ENCODE measurements around the gene ARL4C. TPM values are rescaled to one million over a fixed set of nuclear protein-coding genes. Genes with fewer than 3 reads are reported as not detected.
A peak's percentile ranks its signal among the peaks of the same experiment; 100 is the strongest.
"Not testable (repeated sequence)": the region's sequence is repeated elsewhere in the genome, so short reads cannot be mapped to it uniquely, and the experiment has no call there.

Gene ARL4C
- total RNA-seq, 1 donor from 2014 or later: 127 TPM

DNA sequence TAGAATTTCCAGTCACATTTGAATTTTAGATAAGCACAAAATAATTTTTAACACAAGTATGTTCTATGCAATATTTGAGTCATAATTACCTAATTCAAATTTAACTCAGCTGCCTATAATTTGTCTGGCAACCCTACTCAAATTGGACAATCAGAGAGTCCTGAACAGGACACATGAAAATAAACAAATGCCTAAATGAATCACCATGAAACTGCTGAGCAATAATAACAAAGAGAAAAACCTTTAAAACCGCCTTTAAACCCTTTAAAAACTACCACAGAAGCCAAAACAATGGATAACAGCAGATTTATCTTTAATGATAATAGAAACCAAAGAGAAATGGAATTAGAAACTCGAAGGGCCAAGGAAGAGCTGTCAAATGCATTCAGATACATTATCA, 39.5 kb downstream of the ARL4C start:
- H3K4me3 Mint-ChIP-seq (ENCODE audit: unreplicated experiment): no peak overlapping the region
- peaks cover 3% of the 10 kb centered on the region for H3K36me3 Mint-ChIP-seq (ENCODE audit: low read depth)
- H3K4me1 Mint-ChIP-seq (ENCODE audit: low read depth): peaks cover 13% of the 10 kb centered on the region
- no peak for DNase-seq (ENCODE audit: low spot score)
- H3K27me3 Mint-ChIP-seq (ENCODE audit: low read depth): no peaks in the 10 kb centered on the region
- H3K9me3 Mint-ChIP-seq (ENCODE audit: low read depth): peaks cover 16% of the 10 kb centered on the region
- H3K27ac Mint-ChIP-seq (ENCODE audit: unreplicated experiment): no peak overlapping the region
- TF ChIP-seq, protein P1, sequence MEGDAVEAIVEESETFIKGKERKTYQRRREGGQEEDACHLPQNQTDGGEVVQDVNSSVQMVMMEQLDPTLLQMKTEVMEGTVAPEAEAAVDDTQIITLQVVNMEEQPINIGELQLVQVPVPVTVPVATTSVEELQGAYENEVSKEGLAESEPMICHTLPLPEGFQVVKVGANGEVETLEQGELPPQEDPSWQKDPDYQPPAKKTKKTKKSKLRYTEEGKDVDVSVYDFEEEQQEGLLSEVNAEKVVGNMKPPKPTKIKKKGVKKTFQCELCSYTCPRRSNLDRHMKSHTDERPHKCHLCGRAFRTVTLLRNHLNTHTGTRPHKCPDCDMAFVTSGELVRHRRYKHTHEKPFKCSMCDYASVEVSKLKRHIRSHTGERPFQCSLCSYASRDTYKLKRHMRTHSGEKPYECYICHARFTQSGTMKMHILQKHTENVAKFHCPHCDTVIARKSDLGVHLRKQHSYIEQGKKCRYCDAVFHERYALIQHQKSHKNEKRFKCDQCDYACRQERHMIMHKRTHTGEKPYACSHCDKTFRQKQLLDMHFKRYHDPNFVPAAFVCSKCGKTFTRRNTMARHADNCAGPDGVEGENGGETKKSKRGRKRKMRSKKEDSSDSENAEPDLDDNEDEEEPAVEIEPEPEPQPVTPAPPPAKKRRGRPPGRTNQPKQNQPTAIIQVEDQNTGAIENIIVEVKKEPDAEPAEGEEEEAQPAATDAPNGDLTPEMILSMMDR (IDR thresholded peaks at IDR 0.05): no peak

DNA sequence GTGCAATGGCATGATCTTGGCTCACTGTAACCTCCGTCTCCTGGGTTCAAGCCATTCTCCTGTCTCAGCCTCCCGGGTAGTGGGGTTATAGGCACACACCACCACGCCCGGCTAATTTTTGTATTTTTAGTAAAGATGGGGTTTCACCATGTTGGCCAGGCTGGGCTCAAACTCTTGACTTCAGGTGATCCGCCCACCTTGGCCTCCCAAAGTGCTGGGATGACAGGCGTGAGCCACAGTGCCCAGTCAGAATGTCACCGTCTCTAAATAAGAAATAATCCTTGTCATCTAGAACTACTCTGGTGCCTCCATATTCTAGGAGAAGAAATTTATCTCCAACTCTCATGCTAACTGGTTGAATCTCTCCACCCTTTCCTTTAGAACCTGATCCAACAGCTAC, 41.6 kb downstream of the ARL4C start:
- peaks cover 35% of the 10 kb centered on the region for H3K4me1 Mint-ChIP-seq (ENCODE audit: low read depth)
- not testable (repeated sequence) for H3K36me3 Mint-ChIP-seq (ENCODE audit: low read depth)
- H3K9me3 Mint-ChIP-seq (ENCODE audit: low read depth): peaks cover 16% of the 10 kb centered on the region

DNA sequence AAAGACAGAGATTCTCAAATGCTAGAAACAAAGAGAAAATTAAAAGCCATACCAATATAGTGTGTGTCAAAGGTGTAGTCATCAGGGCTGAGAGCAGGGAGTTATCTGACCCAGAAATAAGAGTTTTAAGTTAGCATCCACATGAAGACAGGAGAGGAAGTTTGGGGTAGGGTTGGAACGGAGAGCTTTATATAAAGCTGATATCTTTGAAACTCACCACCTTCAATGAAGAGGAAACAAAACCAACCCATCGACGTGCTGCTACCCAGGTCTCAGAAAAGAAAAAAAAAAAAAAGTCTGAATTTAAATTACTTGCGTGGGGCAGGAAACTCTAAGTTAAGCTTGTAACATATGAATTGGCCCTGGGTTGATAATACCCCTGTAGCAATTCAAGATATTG, 42.4 kb downstream of the ARL4C start:
- TF ChIP-seq, protein P1 (IDR thresholded peaks at IDR 0.05): no peak
- Mint-ChIP-seq H3K4me3 (ENCODE audit: unreplicated experiment) (no peak overlapping the region), H3K4me1 (ENCODE audit: low read depth) (peaks cover 43% of the 10 kb centered on the region), H3K9me3 (ENCODE audit: low read depth) (peaks cover 16% of the 10 kb centered on the region), H3K27ac (ENCODE audit: unreplicated experiment) (no peak overlapping the region), H3K36me3 (ENCODE audit: low read depth) (peaks cover 3% of the 10 kb centered on the region), H3K27me3 (ENCODE audit: low read depth) (no peaks in the 10 kb centered on the region)
- DNase-seq (ENCODE audit: low spot score): no peak

More for the DNA sequence above, 41.6 kb downstream of the ARL4C start:
- not testable (repeated sequence) for H3K27me3 Mint-ChIP-seq (ENCODE audit: low read depth); H3K27ac Mint-ChIP-seq (ENCODE audit: unreplicated experiment); H3K4me3 Mint-ChIP-seq (ENCODE audit: unreplicated experiment); DNase-seq (ENCODE audit: low spot score)

DNA sequence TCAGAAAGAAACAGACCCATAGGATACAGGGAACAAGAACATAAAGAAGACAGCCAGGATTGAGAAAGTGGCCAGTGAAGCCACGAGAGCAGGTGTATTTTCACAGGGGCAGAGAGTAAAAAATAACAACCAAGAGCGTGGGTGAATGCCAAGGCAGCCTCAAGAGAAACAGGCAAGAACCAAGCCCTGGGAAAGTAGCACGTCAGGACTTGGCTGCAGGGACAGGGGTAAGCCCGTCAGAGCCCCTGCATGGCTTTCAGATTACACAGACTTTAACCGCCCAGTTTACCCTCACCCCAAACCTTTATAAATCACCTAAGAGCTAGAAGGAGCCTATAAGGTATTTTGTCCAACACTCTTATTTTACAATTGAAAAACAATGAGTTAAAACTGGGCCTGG, 43.7 kb downstream of the ARL4C start:
- Mint-ChIP-seq H3K9me3 (ENCODE audit: low read depth) (peaks cover 13% of the 10 kb centered on the region), H3K4me3 (ENCODE audit: unreplicated experiment) (no peak overlapping the region), H3K36me3 (ENCODE audit: low read depth) (peaks cover 3% of the 10 kb centered on the region), H3K4me1 (ENCODE audit: low read depth) (peaks cover 55% of the 10 kb centered on the region), H3K27ac (ENCODE audit: unreplicated experiment) (peak overlapping the region; percentile 93), H3K27me3 (ENCODE audit: low read depth) (no peaks in the 10 kb centered on the region)
- no peak for DNase-seq (ENCODE audit: low spot score)
- TF ChIP-seq, protein P1 (IDR thresholded peaks at IDR 0.05): no peak

DNA sequence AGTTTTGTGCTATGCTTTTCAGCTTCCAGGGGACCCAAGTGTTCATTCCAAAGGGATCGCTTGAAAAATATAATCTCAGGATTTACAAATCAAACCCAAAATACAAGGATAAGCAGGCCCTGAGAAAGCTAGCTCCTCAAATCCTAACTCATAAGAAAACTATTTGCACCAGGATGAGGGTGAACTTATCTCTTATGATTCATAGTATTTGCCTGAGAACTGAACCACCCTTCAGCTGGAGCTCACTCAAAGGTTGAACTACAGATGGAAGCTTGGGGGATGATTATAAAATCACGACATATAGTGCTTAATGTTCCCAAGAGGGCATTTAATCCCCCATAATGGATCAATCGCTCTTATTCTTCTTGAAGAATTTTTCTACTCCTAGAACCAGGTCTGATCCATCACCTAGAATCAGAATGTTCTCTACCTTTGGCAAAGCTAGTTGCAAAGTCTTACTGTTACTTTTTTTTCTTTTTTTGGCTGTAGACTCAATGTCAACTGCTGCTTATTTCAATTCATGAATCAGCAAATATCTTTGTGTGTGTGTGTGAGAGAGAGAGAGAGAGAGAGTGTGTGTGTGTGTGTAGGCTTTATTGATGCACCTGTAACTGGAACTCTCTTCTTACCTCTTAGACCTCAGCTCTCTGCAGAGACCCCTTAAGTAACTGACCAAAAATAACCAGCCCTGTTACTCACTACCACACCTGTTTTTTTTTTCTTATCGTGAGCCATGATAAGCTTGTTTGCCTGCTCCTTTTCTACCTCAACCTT, 44.8 kb downstream of the ARL4C start:
- TF ChIP-seq, protein P1 (IDR thresholded peaks at IDR 0.05): no peak
- H3K27ac Mint-ChIP-seq (ENCODE audit: unreplicated experiment): peak overlapping the region; percentile 93
- no peak overlapping the region for H3K4me3 Mint-ChIP-seq (ENCODE audit: unreplicated experiment)

DNA sequence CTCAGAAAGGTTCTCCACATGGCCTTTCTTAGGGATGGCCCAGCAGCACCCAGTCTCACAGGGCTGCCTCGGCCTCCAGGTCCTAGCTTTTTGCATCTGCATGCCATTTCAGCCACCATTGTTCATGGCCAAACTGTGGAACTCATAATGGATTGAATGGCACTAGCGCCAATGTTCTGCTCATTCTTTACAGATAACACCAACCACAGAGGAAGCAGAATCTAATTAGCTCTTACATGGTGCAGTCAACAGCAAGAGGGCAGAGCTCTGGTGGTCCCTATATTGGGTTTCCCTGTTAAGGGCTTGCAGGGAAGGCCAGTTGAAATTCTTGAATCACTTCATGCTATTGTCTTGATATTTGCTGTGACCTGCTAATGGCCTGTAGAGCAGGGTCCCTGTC, 45.6 kb downstream of the ARL4C start:
- Mint-ChIP-seq H3K36me3 (ENCODE audit: low read depth) (no peaks in the 10 kb centered on the region), H3K4me1 (ENCODE audit: low read depth) (peaks cover 75% of the 10 kb centered on the region), H3K9me3 (ENCODE audit: low read depth) (peaks cover 6% of the 10 kb centered on the region), H3K27me3 (ENCODE audit: low read depth) (no peaks in the 10 kb centered on the region), H3K4me3 (ENCODE audit: unreplicated experiment) (no peak overlapping the region), H3K27ac (ENCODE audit: unreplicated experiment) (peak overlapping the region; percentile 93)
- DNase-seq (ENCODE audit: low spot score): no peak
- TF ChIP-seq, protein P1 (IDR thresholded peaks at IDR 0.05): no peak

More for the DNA sequence above, 44.8 kb downstream of the ARL4C start:
- no peak for DNase-seq (ENCODE audit: low spot score)
- Mint-ChIP-seq H3K9me3 (ENCODE audit: low read depth) (peaks cover 8% of the 10 kb centered on the region), H3K27me3 (ENCODE audit: low read depth) (no peaks in the 10 kb centered on the region), H3K4me1 (ENCODE audit: low read depth) (peaks cover 67% of the 10 kb centered on the region), H3K36me3 (ENCODE audit: low read depth) (no peaks in the 10 kb centered on the region)
